B cell (primary cell): ENCODE measurements around the gene ESPN. TPM values are rescaled to one million over a fixed set of nuclear protein-coding genes. Genes with fewer than 3 reads are reported as not detected.
A peak's percentile ranks its signal among the peaks of the same experiment; 100 is the strongest.

Experiments
- ATAC-seq: fragments of 200-7000 bp; cut with Tn5 transposase; one replicate; pipeline ENCODE4 v1.10.0; 2021; ENCODE audit warnings: low read depth, mild to moderate bottlenecking, moderate number of reproducible peaks, moderate library complexity
- CTCF ChIA-PET: fragments of 350-600 bp; sonication (Branson Sonifier 250); formaldehyde crosslinking; loops from one replicate; lab custom pipeline; 2021; ENCODE audit warnings: antibody characterized with exemption, inconsistent platforms; lab: Charles Lee
- POLR2A ChIA-PET: fragments of 350-600 bp; sonication (Branson Sonifier 250); formaldehyde crosslinking; loops from one replicate; lab custom pipeline; 2021; ENCODE audit warnings: antibody characterized with exemption; lab: Charles Lee
- DNase-seq: peaks from one replicate; pipeline ENCODE4 v3.0.0; 2013
- H2AFZ ChIP-seq: 2 replicates; pipeline ENCODE4 v1.6.1; 2012; ENCODE audit warnings: mild to moderate bottlenecking, low read depth, low read length; ENCODE audit not compliant: insufficient read depth, poor library complexity, severe bottlenecking
- H3K27ac ChIP-seq, 2 donors: 1 replicate in 1 of 2; 2 replicates in 1 of 2; pipeline ENCODE4 v1.5.1; 2012 to 2013; ENCODE audit warnings: low read length in 2 of 2, mild to moderate bottlenecking in 2 of 2, moderate library complexity in 1 of 2
- H3K27me3 ChIP-seq, 4 experiments: fragments of 200-600 bp in 1 of 4; sonication (generic) in 1 of 4; replicated peaks in 1 of 4; 1 replicate in 2 of 4; 2 replicates in 2 of 4; pipeline versions ENCODE4 v1.6.1 to v1.7.0; 2013 to 2016; ENCODE audit warnings: low read length in 3 of 4, mild to moderate bottlenecking in 2 of 4, mixed read lengths in 1 of 4, moderate library complexity in 1 of 4; ENCODE audit not compliant: insufficient read depth in 4 of 4, control insufficient read depth in 3 of 4; ENCODE audit errors: control extremely low read depth in 1 of 4
- H3K36me3 ChIP-seq, 2 experiments: replicated peaks in 1 of 2; 1 replicate in 1 of 2; 2 replicates in 1 of 2; pipeline versions ENCODE4 v1.6.1 to v1.7.1; 2013; ENCODE audit warnings: low read length in 1 of 2; ENCODE audit not compliant: insufficient read depth in 2 of 2, control insufficient read depth in 1 of 2; ENCODE audit errors: control extremely low read depth in 1 of 2, extremely low read depth in 1 of 2
- H3K4me1 ChIP-seq, 2 donors: fragments of 200-600 bp in 1 of 2; sonication (generic) in 1 of 2; 1 replicate in 1 of 2; 2 replicates in 1 of 2; pipeline versions ENCODE4 v1.5.1 to v1.6.1; 2013 to 2017; ENCODE audit warnings: low read length in 2 of 2; ENCODE audit not compliant: control insufficient read depth in 2 of 2, insufficient read depth in 2 of 2
- H3K4me2 ChIP-seq: replicated peaks from 2 replicates; pipeline ENCODE3; 2012; ENCODE audit warnings: mild to moderate bottlenecking, low read depth, low read length; ENCODE audit not compliant: poor library complexity, severe bottlenecking
- H3K4me3 ChIP-seq, 5 experiments: fragments of 200-600 bp in 1 of 5; sonication (generic) in 1 of 5; 1 replicate in 3 of 5; 2 replicates in 2 of 5; pipeline versions ENCODE4 v1.5.1 to v1.7.0; 2011 to 2016; ENCODE audit warnings: low read length in 4 of 5, mild to moderate bottlenecking in 4 of 5, low read depth in 2 of 5, control low read depth in 1 of 5, moderate library complexity in 1 of 5; ENCODE audit not compliant: insufficient read depth in 1 of 5; ENCODE audit errors: control extremely low read depth in 1 of 5, extremely low read depth in 1 of 5
- H3K79me2 ChIP-seq: fragments of 200-600 bp; sonication (generic); one replicate; pipeline ENCODE4 v1.6.0; 2016; ENCODE audit warnings: low read length; ENCODE audit not compliant: control insufficient read depth, insufficient read depth
- H3K9ac ChIP-seq: fragments of 200-600 bp; sonication (generic); 2 replicates; pipeline ENCODE4 v1.6.1; 2017; ENCODE audit warnings: mild to moderate bottlenecking, low read length, moderate library complexity
- H3K9me3 ChIP-seq, 3 donors: one replicate each; pipeline versions ENCODE4 v1.6.1 to v1.7.1; 2013; ENCODE audit warnings: low read length in 2 of 3; ENCODE audit not compliant: control insufficient read depth in 2 of 3, insufficient read depth in 1 of 3; ENCODE audit errors: control extremely low read depth in 1 of 3
- H4K20me1 ChIP-seq: 2 replicates; pipeline ENCODE4 v1.6.0; 2012; ENCODE audit warnings: mild to moderate bottlenecking, low read length; ENCODE audit not compliant: insufficient read depth, control insufficient read depth, poor library complexity, severe bottlenecking
- H3K27ac Mint-ChIP-seq: one replicate; pipeline ENCODE4 v1.8.0; 2021; ENCODE audit warnings: mixed read lengths
- H3K27me3 Mint-ChIP-seq: one replicate; pipeline ENCODE4 v1.8.0; 2021; ENCODE audit warnings: mixed read lengths
- H3K4me1 Mint-ChIP-seq: one replicate; pipeline ENCODE4 v1.8.0; 2021; ENCODE audit warnings: mixed read lengths
- H3K4me3 Mint-ChIP-seq: one replicate; pipeline ENCODE4 v1.8.0; 2021; ENCODE audit warnings: mixed read lengths
- H3K9me3 Mint-ChIP-seq: one replicate; pipeline ENCODE4 v1.8.0; 2022; ENCODE audit warnings: mixed read lengths; ENCODE audit not compliant: insufficient read depth
- CTCF ChIP-seq: fragments of 200-600 bp; IDR thresholded peaks from one replicate; pipeline ENCODE4 v1.8.0; 2022; ENCODE audit warnings: antibody characterized with exemption, mild to moderate bottlenecking
- EZH2 ChIP-seq: IDR thresholded peaks from 2 replicates; pipeline ENCODE4 v1.6.1; 2012; ENCODE audit warnings: borderline replicate concordance, low read depth, mild to moderate bottlenecking, moderate library complexity, low read length; ENCODE audit not compliant: insufficient read depth, poor library complexity, severe bottlenecking
- WGBS: methylation state at CpG from one replicate; pipeline ENCODE4 v1.1.5; 2013; ENCODE audit warnings: missing lambda C conversion rate; ENCODE audit not compliant: insufficient coverage; 5-methylcytosine and 5-hydroxymethylcytosine counted together
- intact Hi-C: fragments of 100-400 bp; cut with micrococcal nuclease; formaldehyde crosslinking; loops from one replicate; pipeline ENCODE4 v1.10.0; 2022
- polyA plus RNA-seq: library from polyadenylated mRNA; depleted of rRNA; stranded (reverse); fragments of >200 nt; gene quantifications from 2 replicates; pipeline ENCODE4 v1.2.3, GENCODE V29; 2012
- total RNA-seq, 2 donors: library from RNA; stranded (reverse); fragments of 120-200 nt in 1 of 2; gene quantifications; 1 replicate in 1 of 2; 2 replicates in 1 of 2; pipeline versions ENCODE4 v1.2.3 to v1.2.4, GENCODE V29; 2013 to 2022

Gene ESPN
- total and polyA plus RNA-seq, 2 donors (not counting 1 experiment from before 2014, with no cell fraction given): 0.19 to 0.25 TPM

- no peak overlapping the region for H3K9ac ChIP-seq
- no peaks in the 10 kb centered on the region for H3K79me2 ChIP-seq
- ChIA-PET CTCF (interaction anchor here (0.7 to 8.5 kb wide), 6 partner anchors 10 to 166 kb away, joined by 3 to 86 read pairs (median 4); no protein-coding TSS in a partner anchor), POLR2A (no interaction called here)
- DNase-seq: no peak
- no peak overlapping the region for H2AFZ ChIP-seq
- peaks cover 39% of the 10 kb centered on the region for H3K27me3 Mint-ChIP-seq
- no peak overlapping the region for H3K27ac Mint-ChIP-seq
- no peaks in the 10 kb centered on the region for H3K9me3 Mint-ChIP-seq
- peak overlapping the region; percentile 46 for H3K4me2 ChIP-seq
- no peak overlapping the region for H3K27ac ChIP-seq
- H3K27me3 ChIP-seq: peaks cover 0 to 37% (median 15%) of the 10 kb centered on the region in 4 experiments
- H3K9me3 ChIP-seq: peaks cover 0 to 4% (median 0%) of the 10 kb centered on the region in 3 donors
- no peak for ATAC-seq
- TF ChIP-seq CTCF (no peak), EZH2 (peak; percentile 22)
- H3K4me1 ChIP-seq: peaks cover 17 to 27% of the 10 kb centered on the region in 2 donors
- 2% methylated on average over 63 of the region's 80 CpGs for WGBS
- intact Hi-C loops: loop anchor here (1.0 kb wide), 1 partner anchor 69 kb away; the partner anchor contains the start of gene NOL9
- H3K4me3 Mint-ChIP-seq: no peak overlapping the region
- H3K4me1 Mint-ChIP-seq: peaks cover 14% of the 10 kb centered on the region
- H3K4me3 ChIP-seq: no peak overlapping the region
- no peaks in the 10 kb centered on the region for H3K36me3 ChIP-seq
- no peaks in the 10 kb centered on the region for H4K20me1 ChIP-seq
Measured at GRCh38 chr1:6485168-6486101, 60.9 kb downstream of the ESPN start.
